Measurements from ENCODE around the gene CYTH1.

The CYTH1 gene

DNA sequence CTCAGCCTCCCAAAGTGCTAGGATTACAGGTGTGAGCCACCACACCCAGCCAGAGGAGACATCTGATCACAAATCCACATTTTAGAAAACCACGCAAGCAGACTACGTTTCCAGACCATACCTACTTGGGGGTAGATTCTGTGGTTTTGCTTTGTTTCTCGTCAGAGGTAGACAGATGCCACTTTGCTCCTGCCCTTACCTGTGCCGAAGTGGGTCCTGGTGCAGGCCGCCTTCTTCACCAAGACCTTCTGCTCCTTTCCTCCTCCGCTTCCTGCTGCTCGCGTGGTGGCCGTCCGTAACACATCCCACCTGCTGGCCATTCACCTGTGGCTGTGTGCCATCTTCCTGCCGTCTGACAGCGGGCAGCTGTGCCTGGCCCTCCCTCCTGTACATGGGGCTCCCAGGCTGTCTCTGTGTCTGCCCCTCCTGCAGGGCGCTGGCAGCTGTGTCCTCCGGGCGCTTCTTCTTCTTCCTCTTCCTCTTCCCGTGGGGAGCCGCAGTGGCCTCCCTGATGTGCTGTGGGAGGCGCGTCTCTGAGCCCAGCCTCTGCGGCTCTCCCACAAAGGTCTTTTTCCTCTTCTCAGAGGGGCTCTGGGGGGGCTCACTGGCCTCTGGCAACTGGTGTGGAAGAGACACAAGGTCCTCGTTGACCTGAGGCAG is 21.2 kb upstream of the CYTH1 start:
- DNase-seq, result no peak

DNA sequence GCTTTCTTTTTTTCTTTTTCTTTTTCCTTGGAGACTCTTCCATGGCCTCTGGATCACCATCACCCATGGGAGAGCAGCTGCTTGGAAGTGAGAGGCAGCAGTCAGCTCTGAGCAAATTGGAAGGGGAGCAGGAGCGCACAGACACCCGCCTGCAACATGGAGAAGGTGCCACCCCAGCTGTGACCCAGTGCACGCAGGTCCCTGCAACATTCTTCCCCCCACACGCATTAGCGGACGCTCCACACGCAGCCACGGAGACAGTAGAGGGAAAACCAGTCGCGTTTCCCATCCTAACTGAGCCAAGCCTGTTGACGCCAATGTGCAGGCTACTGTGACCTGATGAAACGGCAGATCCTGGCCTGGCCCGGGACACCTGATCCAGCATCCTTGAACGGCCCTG is 20.4 kb upstream of the CYTH1 start:
- no peak for DNase-seq

DNA sequence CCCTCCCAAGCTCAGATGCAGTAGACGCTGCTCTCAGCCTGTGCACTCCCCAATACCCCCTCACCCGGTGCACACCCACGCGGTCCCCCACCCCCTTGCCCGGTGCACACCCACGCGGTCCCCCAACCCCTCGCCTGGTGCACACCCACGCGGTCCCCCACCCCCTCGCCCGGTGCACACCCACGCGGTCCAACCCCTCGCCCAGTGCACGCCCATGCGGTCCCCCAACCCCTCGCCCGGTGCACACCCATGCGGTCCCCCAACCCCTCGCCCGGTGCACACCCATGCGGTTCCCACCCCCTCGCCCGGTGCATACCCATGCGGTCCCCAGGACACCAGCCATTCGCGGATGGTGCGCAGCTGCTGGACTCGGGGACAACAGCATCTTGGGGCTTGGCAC is 19.9 kb upstream of the CYTH1 start:
- DNase-seq, result no peak

- no peak for DNase-seq
These were observed 18.3 kb upstream of the CYTH1 start for GRCh38 chr17:78800132-78800931.

GRCh38 chr17:78798695-78799559 is 16.9 kb upstream of the CYTH1 start:
- no peak for DNase-seq

DNA sequence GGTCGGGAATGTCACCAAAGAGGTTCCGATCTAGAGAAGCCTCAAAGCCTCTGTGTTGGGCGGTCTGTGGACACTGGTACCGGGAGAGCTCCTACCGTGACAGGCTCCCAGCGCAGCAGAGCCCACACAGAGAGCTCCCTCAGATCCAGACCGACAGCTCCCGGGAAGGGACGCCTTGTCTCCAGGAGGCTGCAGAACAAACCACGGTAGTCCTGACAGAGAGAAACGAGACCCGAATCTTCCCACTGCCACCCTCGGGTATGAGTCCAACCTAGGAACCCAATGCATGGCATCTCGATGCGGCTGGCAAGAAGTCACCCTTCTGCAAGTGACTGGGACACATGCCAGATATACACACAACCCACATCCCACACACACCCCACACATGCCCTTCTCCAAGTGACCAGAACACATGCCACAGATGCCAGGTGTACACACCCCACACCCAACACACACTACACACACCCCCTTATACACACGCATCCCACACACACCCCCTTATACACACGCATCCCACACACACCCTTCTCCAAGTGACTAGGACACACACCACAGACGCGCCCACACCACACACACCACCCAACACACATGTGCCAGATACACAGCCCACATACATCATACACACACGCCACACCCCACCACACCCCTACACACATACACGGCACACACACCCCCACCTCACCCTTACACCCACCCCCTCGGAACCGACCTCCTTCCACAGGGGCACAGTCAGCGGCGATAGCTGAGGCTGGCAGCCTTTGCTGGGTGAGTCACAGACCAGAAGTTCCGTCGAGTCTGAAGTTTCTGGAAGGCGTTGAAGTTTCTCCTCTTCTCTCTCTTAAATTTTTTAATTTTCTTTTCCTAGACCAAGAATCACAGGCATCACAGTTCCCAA is 15.9 kb upstream of the CYTH1 start:
- DNase-seq, result no peak

- DNase-seq, result no peak
These were observed 15.1 kb upstream of the CYTH1 start for GRCh38 chr17:78797213-78797612.

GRCh38 chr17:78796517-78796900 is 14.4 kb upstream of the CYTH1 start:
- DNase-seq, result no peak

DNA sequence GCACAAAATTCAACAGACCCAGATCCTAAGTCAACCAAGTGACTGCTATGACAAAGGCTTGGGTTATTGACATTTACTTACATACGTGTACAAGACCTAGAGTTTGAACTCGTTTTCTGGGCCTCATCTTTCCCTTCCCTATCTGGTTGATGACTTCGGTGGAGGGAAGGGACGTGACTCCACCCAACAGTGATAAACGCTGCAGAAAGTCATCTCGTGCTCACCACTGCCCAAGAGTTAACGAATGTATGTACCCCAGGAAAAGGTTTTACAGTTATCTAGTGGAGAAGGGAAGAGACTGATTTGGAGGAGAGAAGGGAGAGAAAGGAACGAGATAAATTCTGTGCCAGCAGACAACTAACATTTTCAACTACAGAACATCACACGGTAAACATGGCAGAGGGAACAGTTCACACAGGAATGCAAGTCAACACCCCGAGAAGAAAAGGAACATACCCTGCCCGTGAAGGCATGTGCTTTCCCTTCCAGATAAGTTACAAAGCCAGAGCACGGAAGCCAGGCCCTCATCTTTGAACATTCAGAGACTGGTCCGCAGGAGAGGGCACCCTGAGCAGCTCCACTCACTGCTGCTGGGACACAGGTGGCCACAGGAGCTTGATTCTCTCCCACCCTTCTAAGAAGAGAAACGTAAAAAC is 13.9 kb upstream of the CYTH1 start:
- no peak for DNase-seq

GRCh38 chr17:78794864-78795640 is 13.0 kb upstream of the CYTH1 start:
- DNase-seq, result no peak

DNA sequence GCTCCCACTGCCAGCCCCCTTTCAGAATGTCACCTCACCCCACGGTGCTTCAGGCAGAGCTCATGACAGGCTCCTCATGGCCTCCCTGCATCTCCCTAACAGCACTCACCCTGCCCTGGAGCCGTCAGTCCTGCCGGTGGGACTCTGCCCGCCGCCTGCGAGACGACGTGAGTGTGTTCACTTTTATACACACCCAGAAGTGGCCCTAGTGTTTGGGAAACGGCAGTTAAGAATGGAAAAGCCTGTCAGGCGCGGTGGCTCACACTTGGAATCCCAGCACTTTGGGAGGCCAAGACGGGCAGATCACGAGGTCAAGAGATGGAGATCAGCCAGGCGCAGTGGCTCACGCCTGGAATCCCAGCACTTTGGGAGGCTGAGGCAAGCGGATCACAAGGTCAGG is 12.3 kb upstream of the CYTH1 start:
- no peak for DNase-seq

DNA sequence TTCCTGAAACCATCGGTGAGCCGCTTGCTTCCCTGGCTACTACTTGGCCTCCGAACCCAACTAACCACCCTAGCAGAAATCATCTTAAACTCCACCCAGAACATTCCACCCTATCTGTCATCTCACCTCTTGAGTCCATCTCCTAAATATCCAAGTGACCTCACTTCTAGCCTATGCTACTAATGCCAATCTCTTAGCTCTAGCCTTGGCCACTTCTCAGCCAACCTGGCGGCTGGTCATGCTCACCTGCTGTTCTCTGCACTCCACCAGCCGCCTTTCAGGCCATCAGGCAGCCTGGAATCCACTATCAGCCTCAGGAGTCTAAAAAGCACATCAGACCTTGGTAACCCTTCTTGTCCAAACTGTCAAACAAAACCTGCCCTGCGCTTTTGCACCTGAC is 11.9 kb upstream of the CYTH1 start:
- DNase-seq, result no peak

GRCh38 chr17:78793415-78793814 is 11.3 kb upstream of the CYTH1 start:
- DNase-seq, result no peak

DNA sequence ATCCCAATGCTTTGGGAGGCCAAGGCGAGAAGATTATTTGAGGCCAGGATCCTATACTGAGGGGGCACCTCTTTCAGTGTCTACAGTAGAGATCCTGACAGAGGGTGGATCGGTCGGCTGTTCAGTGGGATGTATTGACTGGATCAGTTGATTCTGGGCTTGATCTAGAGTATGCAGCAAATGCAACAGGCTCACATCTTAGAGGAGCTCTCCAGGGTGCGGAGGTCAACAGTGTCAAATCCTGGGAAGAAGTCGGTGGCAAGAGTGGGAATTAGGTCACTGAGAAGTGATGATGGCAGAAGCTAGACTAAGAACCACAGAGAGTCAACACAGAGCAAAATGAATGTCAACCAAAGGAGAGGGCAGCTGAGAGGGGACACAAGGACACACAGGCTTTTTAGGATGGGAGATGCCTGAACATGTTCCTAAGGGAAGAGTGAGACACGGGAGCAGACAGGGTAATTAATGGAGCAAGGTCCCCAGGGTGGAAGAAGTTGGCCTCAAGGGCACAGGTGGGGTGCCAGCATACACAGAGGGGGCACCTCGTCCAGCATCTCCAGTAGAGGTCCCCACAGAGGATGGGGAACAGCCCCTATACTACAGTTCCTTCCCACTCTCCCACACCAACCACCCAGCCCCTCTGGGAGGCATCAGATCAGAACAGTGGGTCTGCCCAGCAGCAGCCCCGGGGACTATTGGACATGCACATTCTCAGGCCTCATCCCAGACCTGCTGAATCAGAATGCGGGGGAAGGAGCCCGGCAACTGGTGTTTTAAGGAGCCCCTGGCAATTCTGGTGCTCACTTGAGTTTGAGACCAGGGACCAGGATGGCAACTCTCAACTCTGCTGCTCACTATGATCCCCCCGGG is 10.0 kb upstream of the CYTH1 start:
- no peak for DNase-seq

- DNase-seq, result no peak
These were observed 8.5 kb upstream of the CYTH1 start for GRCh38 chr17:78790552-78790951.

DNA sequence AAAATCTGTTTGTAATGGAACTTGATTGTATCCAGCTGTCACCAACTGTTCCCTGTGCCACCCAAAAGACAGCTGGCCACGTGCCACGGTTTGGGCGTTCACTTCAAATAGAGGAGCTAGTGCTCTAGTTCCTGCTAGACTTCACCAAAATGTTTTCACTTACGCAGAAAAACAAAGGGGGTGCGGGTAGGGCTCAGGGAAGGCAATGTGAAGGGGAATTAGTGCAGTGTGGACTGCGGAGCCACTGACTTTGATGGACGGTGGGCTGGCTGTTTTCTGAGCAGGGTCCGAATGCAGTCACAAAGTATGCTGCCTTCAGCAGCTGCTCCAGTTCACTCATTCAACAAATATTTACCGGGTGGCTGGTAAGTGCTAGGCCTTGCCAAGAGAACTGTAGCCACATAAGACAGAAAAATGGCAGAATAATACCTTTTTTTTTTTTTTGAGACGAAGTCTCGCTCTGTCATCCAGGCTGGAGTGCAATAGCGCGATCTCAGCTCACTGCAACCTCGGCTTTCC is 7.6 kb upstream of the CYTH1 start:
- no peak for DNase-seq

DNA sequence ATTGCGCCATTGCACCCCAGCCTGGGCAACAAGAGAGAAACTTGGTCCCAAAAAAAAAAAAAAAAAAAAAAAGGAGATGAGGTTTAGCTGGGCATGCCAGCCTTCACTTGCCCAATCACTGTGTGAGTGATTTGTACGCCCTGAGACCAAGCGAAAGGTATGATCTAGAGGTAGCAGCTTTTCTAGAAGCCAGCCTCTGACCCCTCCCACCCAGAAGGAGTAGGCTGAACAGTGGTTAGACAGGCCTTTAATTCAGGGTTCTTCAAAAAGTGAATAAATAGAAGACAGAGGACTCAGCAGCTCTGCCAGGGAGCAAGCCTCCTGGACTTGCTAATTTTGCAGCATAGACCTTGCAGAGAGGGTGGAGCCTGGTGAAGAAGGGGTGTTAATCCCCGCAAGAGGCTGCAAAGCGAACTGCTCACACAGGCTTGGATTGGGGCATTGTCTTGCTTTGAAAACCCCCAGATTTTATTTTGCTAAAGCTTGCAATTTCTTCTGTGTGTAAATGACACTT is 7.1 kb upstream of the CYTH1 start:
- DNase-seq, result no peak

- no peak for DNase-seq
These were observed 6.4 kb upstream of the CYTH1 start for GRCh38 chr17:78788451-78788850.

- DNase-seq, result no peak
These were observed 5.4 kb upstream of the CYTH1 start for GRCh38 chr17:78787444-78787843.

DNA sequence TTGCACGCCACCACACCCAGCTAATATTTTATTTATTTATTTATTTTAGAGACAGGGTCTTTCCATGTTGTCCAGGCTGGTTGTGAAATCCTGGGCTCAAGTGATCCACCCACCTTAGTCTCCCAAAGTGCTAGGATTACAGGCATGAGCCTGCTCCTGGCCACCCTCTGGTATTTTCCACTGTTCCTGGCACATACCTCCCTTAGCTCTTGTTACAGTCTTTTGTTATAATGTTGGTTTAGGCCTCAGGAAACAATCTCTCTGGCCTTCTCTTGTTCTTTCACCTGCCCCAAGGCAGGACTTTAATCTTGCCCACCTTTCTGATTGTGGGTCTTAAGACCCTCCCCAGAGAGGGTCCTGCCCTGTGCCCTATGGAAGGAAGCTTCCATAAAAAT is 3.6 kb upstream of the CYTH1 start:
- DNase-seq, result no peak
